AG09319 (cell line): Measurements from ENCODE around the gene TRPM5.

Experiments used
- DNase-seq: peaks from one replicate; pipeline ENCODE4 v3.0.0-alpha.2; 2010; ENCODE audit warnings: low read depth; ENCODE audit errors: extremely low read depth
- TF ChIP-seq, protein P1 (sequence below): IDR thresholded peaks from 2 replicates; pipeline ENCODE4 v1.5.1; 2011; ENCODE audit warnings: low read depth, mild to moderate bottlenecking, inconsistent platforms, low read length, moderate library complexity

Gene TRPM5

DNA sequence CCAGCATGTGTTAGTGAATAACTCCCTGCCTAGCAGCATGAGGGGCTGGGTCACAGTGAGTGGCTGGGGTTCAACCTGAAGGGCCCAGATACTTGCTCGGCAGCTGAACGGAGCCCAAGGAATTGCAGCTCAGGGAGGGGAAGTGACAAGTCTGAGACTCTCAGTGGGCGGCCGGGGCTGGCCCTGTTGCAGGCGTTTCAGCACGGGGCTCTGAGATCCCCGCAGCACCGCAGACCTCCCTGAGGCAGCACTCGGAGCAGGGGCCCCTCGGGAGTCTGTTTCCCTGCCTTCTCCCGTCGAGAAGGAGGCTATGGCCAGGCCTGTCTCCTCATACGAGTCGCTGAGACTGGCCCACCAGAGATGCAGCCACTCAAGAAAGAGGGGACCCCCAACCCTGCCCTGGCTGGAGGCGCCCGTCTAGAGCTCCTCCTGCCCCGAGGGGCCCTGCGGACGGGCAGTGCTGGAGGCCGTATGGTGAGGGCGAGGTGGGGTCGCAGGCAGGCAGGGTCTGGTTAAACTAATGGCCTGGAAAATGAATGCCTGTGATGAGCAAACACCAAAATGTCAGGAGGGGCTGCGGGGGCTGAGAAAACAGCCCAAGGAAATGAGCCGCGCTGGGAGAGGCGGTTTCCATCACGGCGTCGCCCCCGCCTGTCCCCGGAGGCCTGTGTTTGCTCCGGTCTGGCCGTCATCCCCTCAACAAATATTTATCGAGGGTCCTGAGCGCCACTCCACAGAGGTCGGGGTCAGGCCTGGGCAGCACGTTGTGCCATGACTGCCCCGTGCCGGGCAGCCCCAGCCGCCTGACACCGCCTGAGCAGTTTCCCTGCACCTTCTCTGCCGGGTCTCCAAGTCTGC is 34.5 kb downstream of the TRPM5 start:
- TF ChIP-seq, protein P1, sequence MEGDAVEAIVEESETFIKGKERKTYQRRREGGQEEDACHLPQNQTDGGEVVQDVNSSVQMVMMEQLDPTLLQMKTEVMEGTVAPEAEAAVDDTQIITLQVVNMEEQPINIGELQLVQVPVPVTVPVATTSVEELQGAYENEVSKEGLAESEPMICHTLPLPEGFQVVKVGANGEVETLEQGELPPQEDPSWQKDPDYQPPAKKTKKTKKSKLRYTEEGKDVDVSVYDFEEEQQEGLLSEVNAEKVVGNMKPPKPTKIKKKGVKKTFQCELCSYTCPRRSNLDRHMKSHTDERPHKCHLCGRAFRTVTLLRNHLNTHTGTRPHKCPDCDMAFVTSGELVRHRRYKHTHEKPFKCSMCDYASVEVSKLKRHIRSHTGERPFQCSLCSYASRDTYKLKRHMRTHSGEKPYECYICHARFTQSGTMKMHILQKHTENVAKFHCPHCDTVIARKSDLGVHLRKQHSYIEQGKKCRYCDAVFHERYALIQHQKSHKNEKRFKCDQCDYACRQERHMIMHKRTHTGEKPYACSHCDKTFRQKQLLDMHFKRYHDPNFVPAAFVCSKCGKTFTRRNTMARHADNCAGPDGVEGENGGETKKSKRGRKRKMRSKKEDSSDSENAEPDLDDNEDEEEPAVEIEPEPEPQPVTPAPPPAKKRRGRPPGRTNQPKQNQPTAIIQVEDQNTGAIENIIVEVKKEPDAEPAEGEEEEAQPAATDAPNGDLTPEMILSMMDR, result no peak
- no peak for DNase-seq

DNA sequence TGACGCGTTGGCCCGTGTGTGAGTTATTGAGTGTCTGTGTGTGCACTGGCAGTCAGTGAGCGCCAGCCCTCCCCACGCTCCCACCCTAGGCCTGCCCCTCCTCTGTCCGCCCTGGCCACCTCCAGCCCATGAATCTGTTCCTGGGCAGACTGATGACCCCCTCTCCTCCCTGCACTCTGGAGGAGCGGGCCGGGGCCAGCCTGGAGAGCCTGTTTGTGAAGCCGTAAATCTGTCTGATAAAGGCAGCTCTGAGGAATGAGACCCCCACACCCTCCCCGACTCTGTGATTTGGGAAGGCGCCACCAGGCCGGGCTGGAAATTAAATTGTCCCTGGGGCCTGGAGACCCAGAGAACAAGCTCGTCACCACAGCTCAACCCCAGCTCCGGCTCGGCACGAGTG is 35.2 kb downstream of the TRPM5 start:
- TF ChIP-seq, protein P1, result no peak
- DNase-seq, result no peak

DNA sequence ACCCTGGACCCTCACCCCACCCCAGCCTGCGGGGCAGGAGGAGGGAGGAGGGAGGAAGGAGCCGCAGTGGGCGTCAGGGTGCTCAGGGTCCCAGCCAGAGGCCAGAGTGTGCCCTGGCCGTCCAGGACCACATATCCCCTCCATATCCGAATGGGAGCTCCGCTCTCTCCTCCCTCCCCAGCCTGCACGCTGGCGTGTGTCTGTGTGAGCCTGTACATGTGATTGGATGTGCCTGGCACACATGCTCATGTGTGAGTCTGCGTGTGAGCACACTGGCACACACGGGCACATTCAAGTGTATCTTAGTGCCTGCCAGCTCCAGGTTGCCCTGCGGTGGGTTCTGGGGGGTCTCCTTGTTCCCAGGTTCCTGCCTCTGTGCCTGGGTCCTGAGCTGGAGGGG is 35.6 kb downstream of the TRPM5 start:
- DNase-seq, result no peak
- TF ChIP-seq, protein P1, result no peak

DNA sequence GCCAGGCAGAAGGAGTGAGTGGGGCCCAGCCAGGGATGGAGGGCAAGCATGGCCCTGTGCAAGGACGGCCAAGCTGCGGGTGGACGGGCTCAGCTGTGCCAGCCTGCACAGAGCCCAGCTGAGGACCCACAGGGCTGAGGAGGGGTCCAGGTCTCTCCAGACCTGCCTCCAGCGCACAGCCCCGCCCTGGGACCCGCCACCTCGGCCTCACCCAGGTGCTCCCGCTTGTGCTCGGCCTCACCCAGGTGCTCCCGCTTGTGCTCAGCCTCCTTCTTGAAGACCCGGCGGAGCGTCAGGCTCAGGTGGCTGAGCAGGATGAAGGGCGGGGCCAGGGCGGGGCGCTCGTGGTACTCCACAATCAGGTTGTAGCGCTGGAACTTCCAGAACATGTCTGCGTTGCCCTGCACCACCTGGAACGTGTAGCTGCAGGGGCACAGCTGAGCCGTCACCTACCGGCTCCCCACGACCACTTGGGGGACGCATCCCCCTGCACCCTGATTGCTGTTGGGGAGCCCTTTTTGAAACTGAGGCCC is 37.4 kb downstream of the TRPM5 start:
- DNase-seq, result no peak
- TF ChIP-seq, protein P1, result no peak

DNA sequence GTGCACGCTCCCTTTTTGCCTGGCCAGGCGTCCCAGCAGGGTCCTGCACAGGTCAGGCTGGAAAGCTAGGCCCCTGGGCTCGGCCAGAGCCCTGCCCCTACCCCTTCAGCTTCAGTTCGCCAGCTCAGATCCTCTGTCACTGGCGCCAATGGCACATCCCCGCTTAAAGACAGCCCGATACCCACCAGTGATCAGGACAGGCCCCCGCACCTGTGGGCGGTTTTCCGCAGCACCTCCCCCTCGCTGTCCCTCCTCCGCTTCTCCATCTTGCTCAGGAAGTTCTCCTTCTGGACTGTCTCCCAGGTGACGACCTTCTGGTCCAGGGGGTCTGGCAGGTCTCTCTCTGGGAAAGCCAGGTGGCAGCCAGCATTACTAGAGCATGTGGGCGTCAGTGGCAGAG is 37.9 kb downstream of the TRPM5 start:
- DNase-seq, result no peak

DNA sequence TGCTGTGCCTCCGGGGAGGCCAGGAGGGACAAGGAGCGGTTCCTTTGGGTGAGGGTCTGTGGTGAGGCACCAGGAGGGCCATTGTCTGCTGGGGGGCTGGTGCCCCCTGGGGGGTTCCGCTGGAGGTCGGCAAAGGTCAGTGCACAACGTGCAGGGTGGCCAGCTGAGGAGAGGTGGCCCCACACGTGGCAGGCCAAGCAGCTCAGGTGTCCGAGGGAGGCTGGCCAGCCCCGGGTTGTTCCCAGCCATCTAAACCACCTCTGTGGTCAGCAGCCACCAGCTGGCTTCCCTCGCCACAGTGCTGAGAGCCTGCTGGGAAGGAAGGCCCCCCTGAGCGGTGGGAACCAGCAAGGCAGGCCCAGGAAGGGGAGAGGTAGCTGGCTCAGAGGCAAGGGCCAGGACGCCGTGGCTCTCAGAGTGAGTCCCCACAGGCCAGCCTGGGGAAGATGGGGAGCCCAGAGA is 39.5 kb downstream of the TRPM5 start:
- no peak for DNase-seq
- TF ChIP-seq, protein P1, result no peak

More for the DNA sequence above, 37.9 kb downstream of the TRPM5 start:
- TF ChIP-seq, protein P1, result no peak

DNA sequence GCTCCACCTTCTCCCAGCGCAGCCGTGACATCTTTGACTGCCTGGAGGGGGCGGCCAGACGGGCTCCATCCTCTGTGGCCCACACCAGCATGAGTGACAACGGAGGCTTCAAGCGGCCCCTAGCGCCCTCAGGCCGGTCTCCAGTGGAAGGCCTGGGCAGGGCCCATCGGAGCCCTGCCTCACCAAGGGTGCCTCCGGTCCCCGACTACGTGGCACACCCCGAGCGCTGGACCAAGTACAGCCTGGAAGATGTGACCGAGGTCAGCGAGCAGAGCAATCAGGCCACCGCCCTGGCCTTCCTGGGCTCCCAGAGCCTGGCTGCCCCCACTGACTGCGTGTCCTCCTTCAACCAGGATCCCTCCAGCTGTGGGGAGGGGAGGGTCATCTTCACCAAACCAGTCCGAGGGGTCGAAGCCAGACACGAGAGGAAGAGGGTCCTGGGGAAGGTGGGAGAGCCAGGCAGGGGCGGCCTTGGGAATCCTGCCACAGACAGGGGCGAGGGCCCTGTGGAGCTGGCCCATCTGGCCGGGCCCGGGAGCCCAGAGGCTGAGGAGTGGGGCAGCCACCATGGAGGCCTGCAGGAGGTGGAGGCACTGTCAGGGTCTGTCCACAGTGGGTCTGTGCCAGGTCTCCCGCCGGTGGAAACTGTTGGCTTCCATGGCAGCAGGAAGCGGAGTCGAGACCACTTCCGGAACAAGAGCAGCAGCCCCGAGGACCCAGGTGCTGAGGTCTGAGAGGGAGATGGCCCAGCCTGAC is 41.2 kb downstream of the TRPM5 start:
- DNase-seq, result no peak
- TF ChIP-seq, protein P1, result no peak
